Mucosa of descending colon (tissue), 3 donors: Measurements from ENCODE around the gene PDE4D. TPM values are rescaled to one million over a fixed set of nuclear protein-coding genes. Genes with fewer than 3 reads are reported as not detected.

Experiments used
- ATAC-seq: fragments of 200-7000 bp; cut with Tn5 transposase; one replicate; pipeline ENCODE4 v1.9.1; 2020; ENCODE audit warnings: mild to moderate bottlenecking, moderate library complexity
- DNase-seq, 3 donors: peaks; one replicate each; pipeline ENCODE4 v3.0.0-alpha.2; 2020
- H3K36me3 ChIP-seq: fragments of 200-600 bp; one replicate; pipeline ENCODE4 v1.8.0; 2021; ENCODE audit warnings: low read depth, mild to moderate bottlenecking
- H3K4me1 ChIP-seq: fragments of 200-600 bp; one replicate; pipeline ENCODE4 v1.8.0; 2021; ENCODE audit warnings: low read depth, mild to moderate bottlenecking
- H3K4me3 ChIP-seq: fragments of 200-600 bp; one replicate; pipeline ENCODE4 v1.8.0; 2021; ENCODE audit warnings: mild to moderate bottlenecking
- H3K9me3 ChIP-seq: fragments of 200-600 bp; one replicate; pipeline ENCODE4 v1.8.0; 2021; ENCODE audit warnings: mild to moderate bottlenecking
- intact Hi-C, 2 donors: fragments of 100-400 bp; cut with DNase I in 1 of 2; cut with micrococcal nuclease in 1 of 2; formaldehyde crosslinking; loops; one replicate each; pipeline versions ENCODE4 v1.11.0 to v1.11.1; 2022; cut with DNase I, micrococcal nuclease
- total RNA-seq, 3 donors: library from RNA; stranded (reverse); fragmentation: NEBNext Ultra II Directional in 2 of 3; extraction: Animal tissue kit (Norgen Biotek cat#: 25700) in 2 of 3; gene quantifications; one replicate each; pipeline versions ENCODE4 v1.2.1 to v1.2.4, GENCODE V29; 2021 to 2023
- TF ChIP-seq, protein P1 (sequence below): fragments of 200-600 bp; IDR thresholded peaks from one replicate; pipeline ENCODE4 v1.8.0; 2022; ENCODE audit warnings: antibody characterized with exemption, mild to moderate bottlenecking
- donor health status: DM: no; HTN: no; CAD: no; lungs with moderate emphysema.
- donor health status: DM: no; HTN: no; CAD: no.
- donor health status: DM: no; HTN: yes; CAD: no.

Gene PDE4D
- total RNA-seq, 3 donors from 2014 or later: 37.9 to 137 (median 100) TPM

GRCh38 chr5:59711310-59711709, 182.2 kb downstream of the PDE4D start:
- DNase-seq (no peak), ATAC-seq (no peak)
- Histone ChIP-seq H3K9me3 (peaks cover 10% of the 10 kb centered on the region), H3K4me3 (no peak overlapping the region), H3K36me3 (no peaks in the 10 kb centered on the region), H3K4me1 (no peaks in the 10 kb centered on the region)
- TF ChIP-seq, protein P1, sequence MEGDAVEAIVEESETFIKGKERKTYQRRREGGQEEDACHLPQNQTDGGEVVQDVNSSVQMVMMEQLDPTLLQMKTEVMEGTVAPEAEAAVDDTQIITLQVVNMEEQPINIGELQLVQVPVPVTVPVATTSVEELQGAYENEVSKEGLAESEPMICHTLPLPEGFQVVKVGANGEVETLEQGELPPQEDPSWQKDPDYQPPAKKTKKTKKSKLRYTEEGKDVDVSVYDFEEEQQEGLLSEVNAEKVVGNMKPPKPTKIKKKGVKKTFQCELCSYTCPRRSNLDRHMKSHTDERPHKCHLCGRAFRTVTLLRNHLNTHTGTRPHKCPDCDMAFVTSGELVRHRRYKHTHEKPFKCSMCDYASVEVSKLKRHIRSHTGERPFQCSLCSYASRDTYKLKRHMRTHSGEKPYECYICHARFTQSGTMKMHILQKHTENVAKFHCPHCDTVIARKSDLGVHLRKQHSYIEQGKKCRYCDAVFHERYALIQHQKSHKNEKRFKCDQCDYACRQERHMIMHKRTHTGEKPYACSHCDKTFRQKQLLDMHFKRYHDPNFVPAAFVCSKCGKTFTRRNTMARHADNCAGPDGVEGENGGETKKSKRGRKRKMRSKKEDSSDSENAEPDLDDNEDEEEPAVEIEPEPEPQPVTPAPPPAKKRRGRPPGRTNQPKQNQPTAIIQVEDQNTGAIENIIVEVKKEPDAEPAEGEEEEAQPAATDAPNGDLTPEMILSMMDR: no peak
- intact Hi-C loops: no loop called here

GRCh38 chr5:59709846-59710245, 183.7 kb downstream of the PDE4D start:
- peak in 1 of 3 donors; percentile 41 for DNase-seq
- Histone ChIP-seq H3K36me3 (no peaks in the 10 kb centered on the region), H3K4me1 (no peaks in the 10 kb centered on the region), H3K4me3 (no peak overlapping the region), H3K9me3 (peaks cover 10% of the 10 kb centered on the region)
- intact Hi-C loops: no loop called here
- TF ChIP-seq, protein P1: no peak
- no peak for ATAC-seq

DNA sequence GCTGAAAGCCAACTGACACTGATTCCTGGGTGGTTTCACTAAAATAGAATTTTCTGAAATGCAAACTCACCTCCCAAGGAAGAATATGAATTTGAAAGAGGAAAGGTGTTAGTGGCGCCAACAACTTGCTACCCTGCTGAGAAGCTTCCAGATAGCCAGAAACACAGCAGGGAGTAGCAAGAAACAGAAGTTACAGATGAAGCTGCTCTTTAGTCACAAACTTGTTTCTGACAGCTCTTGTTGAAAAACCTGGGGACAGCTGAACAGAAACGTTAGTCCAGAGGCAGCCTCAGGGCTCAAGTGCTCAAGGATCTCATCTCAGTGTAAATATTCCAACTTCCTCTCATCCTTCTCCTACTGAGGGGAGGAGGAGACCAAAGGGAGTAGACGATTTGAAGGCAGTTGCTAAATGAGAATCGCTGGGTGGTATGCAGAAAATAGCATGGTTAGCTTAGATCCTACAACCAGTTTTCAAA, 184.1 kb downstream of the PDE4D start:
- DNase-seq (no peak), ATAC-seq (no peak)
- TF ChIP-seq, protein P1: no peak
- Histone ChIP-seq H3K4me1 (no peaks in the 10 kb centered on the region), H3K9me3 (peaks cover 10% of the 10 kb centered on the region), H3K36me3 (no peaks in the 10 kb centered on the region), H3K4me3 (no peak overlapping the region)
- intact Hi-C loops: no loop called here

DNA sequence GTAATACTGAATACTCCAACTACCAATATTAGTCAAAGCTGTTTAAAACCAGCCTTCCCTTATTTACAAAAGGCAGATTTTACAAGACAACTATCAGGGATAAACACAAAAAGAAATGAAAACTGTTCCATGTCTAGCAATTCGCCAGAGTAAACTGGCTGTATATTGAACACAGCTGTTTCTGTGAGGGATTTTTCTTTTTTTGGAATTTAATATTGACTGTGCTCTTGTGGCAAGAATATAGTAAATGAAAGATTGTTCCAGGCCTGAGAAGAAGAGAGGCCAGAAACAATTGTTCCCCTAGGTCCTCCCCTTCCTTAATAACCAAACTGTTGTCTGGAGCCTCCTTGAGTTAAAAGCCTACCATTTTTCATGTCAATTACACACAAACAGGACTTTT, 188.6 kb downstream of the PDE4D start:
- H3K4me3 ChIP-seq: no peak overlapping the region
- intact Hi-C loops: no loop called here
- H3K4me1 ChIP-seq: no peaks in the 10 kb centered on the region
- ATAC-seq: no peak
- DNase-seq: no peak
- no peaks in the 10 kb centered on the region for H3K36me3 ChIP-seq
- no peaks in the 10 kb centered on the region for H3K9me3 ChIP-seq
- TF ChIP-seq, protein P1: no peak

GRCh38 chr5:59703789-59704188, 189.7 kb downstream of the PDE4D start:
- no peak overlapping the region for H3K4me3 ChIP-seq
- ATAC-seq (no peak), DNase-seq (no peak)
- no peaks in the 10 kb centered on the region for H3K9me3 ChIP-seq
- TF ChIP-seq, protein P1: no peak
- H3K36me3 ChIP-seq: no peaks in the 10 kb centered on the region
- H3K4me1 ChIP-seq: no peaks in the 10 kb centered on the region
- intact Hi-C loops: no loop called here
